C4-2B (cell line): ENCODE results near the gene PEF1.

ENCODE experiments used
- ZFX ChIP-seq: fragments of 450-650 bp; IDR thresholded peaks from 2 replicates; pipeline ENCODE4 v1.6.1; 2017
- TF ChIP-seq, protein P1 (sequence below): fragments of 450-650 bp; conservative IDR thresholded peaks from 2 replicates; pipeline ENCODE4 v1.5.1; 2017; ENCODE audit warnings: mild to moderate bottlenecking

- TF ChIP-seq, protein P1, sequence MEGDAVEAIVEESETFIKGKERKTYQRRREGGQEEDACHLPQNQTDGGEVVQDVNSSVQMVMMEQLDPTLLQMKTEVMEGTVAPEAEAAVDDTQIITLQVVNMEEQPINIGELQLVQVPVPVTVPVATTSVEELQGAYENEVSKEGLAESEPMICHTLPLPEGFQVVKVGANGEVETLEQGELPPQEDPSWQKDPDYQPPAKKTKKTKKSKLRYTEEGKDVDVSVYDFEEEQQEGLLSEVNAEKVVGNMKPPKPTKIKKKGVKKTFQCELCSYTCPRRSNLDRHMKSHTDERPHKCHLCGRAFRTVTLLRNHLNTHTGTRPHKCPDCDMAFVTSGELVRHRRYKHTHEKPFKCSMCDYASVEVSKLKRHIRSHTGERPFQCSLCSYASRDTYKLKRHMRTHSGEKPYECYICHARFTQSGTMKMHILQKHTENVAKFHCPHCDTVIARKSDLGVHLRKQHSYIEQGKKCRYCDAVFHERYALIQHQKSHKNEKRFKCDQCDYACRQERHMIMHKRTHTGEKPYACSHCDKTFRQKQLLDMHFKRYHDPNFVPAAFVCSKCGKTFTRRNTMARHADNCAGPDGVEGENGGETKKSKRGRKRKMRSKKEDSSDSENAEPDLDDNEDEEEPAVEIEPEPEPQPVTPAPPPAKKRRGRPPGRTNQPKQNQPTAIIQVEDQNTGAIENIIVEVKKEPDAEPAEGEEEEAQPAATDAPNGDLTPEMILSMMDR = no peak
- TF ChIP-seq ZFX = no peak
Observed at GRCh38 chr1:31662463-31662862, 17.8 kb upstream of the PEF1 start.
